Esophagus (tissue), 2 donors: ENCODE results near the gene DACT3. TPM values are rescaled to one million over a fixed set of nuclear protein-coding genes. Genes with fewer than 3 reads are reported as not detected.

ENCODE experiments used
- H3K27ac ChIP-seq, 2 donors: one replicate each; pipeline ENCODE4 v1.5.1; 2013; ENCODE audit warnings: low read depth in 2 of 2, mild to moderate bottlenecking in 2 of 2, inconsistent platforms in 1 of 2, low read length in 1 of 2, moderate library complexity in 1 of 2
- H3K27me3 ChIP-seq, 2 donors: one replicate each; pipeline ENCODE4 v1.6.1; 2013; ENCODE audit warnings: low read length in 2 of 2, control low read depth in 1 of 2, mild to moderate bottlenecking in 1 of 2; ENCODE audit not compliant: insufficient read depth in 2 of 2, control insufficient read depth in 1 of 2
- H3K36me3 ChIP-seq, 2 donors: one replicate each; pipeline ENCODE4 v1.6.1; 2013; ENCODE audit warnings: low read length in 1 of 2; ENCODE audit not compliant: control insufficient read depth in 2 of 2, insufficient read depth in 2 of 2
- H3K4me1 ChIP-seq, 2 donors: one replicate each; pipeline ENCODE4 v1.6.1; 2013; ENCODE audit warnings: low read length in 1 of 2; ENCODE audit not compliant: control insufficient read depth in 2 of 2, insufficient read depth in 2 of 2
- H3K4me3 ChIP-seq, 2 donors: one replicate each; pipeline ENCODE4 v1.5.1; 2013; ENCODE audit warnings: low read length in 2 of 2, mild to moderate bottlenecking in 2 of 2, low read depth in 1 of 2, moderate library complexity in 1 of 2
- H3K9me3 ChIP-seq, 2 donors: one replicate each; pipeline ENCODE4 v1.6.1; 2013; ENCODE audit warnings: mild to moderate bottlenecking in 2 of 2, low read depth in 1 of 2, low read length in 1 of 2, moderate library complexity in 1 of 2; ENCODE audit not compliant: control insufficient read depth in 2 of 2, insufficient read depth in 1 of 2
- WGBS, 2 donors: extraction: QIAGEN DNeasy Blood & Tissue Kit; methylation state at CpG; one replicate each; pipeline ENCODE4 v1.1.7; 2013; 5-methylcytosine and 5-hydroxymethylcytosine counted together
- polyA plus RNA-seq, 2 donors: library from polyadenylated mRNA; stranded (reverse); fragments of 200-250 nt; gene quantifications; one replicate each; pipeline ENCODE4 v1.2.3, GENCODE V29; 2013
- donor health status: healthy with polysubstance abuse.
- donor health status: Bipolar disorder and iron deficiency.

The DACT3 gene
- polyA plus RNA-seq, 2 donors: 1.1 to 3.2 TPM

GRCh38 chr19:46650445-46650844 is 10.5 kb downstream of the DACT3 start:
- H3K4me1 ChIP-seq: peaks cover 0 to 3% of the 10 kb centered on the region in 2 donors
- no peaks in the 10 kb centered on the region for H3K36me3 ChIP-seq
- no peak overlapping the region for H3K27ac ChIP-seq
- H3K9me3 ChIP-seq: peaks cover 0 to 6% of the 10 kb centered on the region in 2 donors
- no peak overlapping the region for H3K4me3 ChIP-seq
- WGBS, 2 donors: 81 to 88% methylated on average over 7 of the region's 7 CpGs
- peaks cover 0 to 13% of the 10 kb centered on the region in 2 donors for H3K27me3 ChIP-seq

GRCh38 chr19:46648961-46649960 is 11.7 kb downstream of the DACT3 start:
- Histone ChIP-seq H3K4me3 (no peak overlapping the region), H3K36me3 (no peaks in the 10 kb centered on the region), H3K4me1 (peaks cover 0 to 3% of the 10 kb centered on the region in 2 donors), H3K27ac (no peak overlapping the region), H3K9me3 (peaks cover 0 to 6% of the 10 kb centered on the region in 2 donors), H3K27me3 (peaks cover 0 to 13% of the 10 kb centered on the region in 2 donors)
- 41 to 46% methylated on average over 84 to 144 of the region's 144 CpGs for WGBS, 2 donors

GRCh38 chr19:46648060-46648960 is 12.7 kb downstream of the DACT3 start:
- WGBS, 2 donors: 43 to 46% methylated on average over 63 of the region's 63 CpGs

GRCh38 chr19:46646402-46646801 is 14.6 kb downstream of the DACT3 start:
- 71 to 77% methylated on average over 3 of the region's 3 CpGs for WGBS, 2 donors
- Histone ChIP-seq H3K4me1 (peaks cover 0 to 3% of the 10 kb centered on the region in 2 donors), H3K36me3 (no peaks in the 10 kb centered on the region), H3K27ac (no peak overlapping the region), H3K9me3 (peaks cover 0 to 6% of the 10 kb centered on the region in 2 donors), H3K27me3 (peaks cover 0 to 13% of the 10 kb centered on the region in 2 donors), H3K4me3 (no peak overlapping the region)

More at GRCh38 chr19:46648060-46648960, 12.7 kb downstream of the DACT3 start:
- Histone ChIP-seq H3K27ac (no peak overlapping the region), H3K36me3 (no peaks in the 10 kb centered on the region), H3K4me1 (peaks cover 0 to 3% of the 10 kb centered on the region in 2 donors), H3K9me3 (peaks cover 0 to 6% of the 10 kb centered on the region in 2 donors), H3K27me3 (peaks cover 0 to 13% of the 10 kb centered on the region in 2 donors), H3K4me3 (no peak overlapping the region)

- Histone ChIP-seq H3K9me3 (peaks cover 0 to 6% of the 10 kb centered on the region in 2 donors), H3K4me1 (peaks cover under 1 to 3% of the 10 kb centered on the region in 2 donors), H3K4me3 (no peak overlapping the region), H3K27ac (peak overlapping the region in 1 of 2 donors; percentile 26), H3K36me3 (no peaks in the 10 kb centered on the region), H3K27me3 (peaks cover 0 to 13% of the 10 kb centered on the region in 2 donors)
- 44 to 55% methylated on average over 3 of the region's 3 CpGs for WGBS, 2 donors
These were observed 16.3 kb downstream of the DACT3 start for GRCh38 chr19:46644720-46645119.

GRCh38 chr19:46640656-46641055 is 20.3 kb downstream of the DACT3 start:
- Histone ChIP-seq H3K27me3 (no peaks in the 10 kb centered on the region), H3K4me1 (peaks cover 3 to 10% of the 10 kb centered on the region in 2 donors), H3K4me3 (no peak overlapping the region), H3K27ac (no peak overlapping the region), H3K9me3 (no peaks in the 10 kb centered on the region), H3K36me3 (no peaks in the 10 kb centered on the region)
- 85 to 87% methylated on average over 2 of the region's 2 CpGs for WGBS, 2 donors

- Histone ChIP-seq H3K27me3 (no peaks in the 10 kb centered on the region), H3K4me3 (peak overlapping the region; percentile 11 to 36), H3K9me3 (no peaks in the 10 kb centered on the region), H3K27ac (peak overlapping the region; percentile 68 to 81), H3K4me1 (peaks cover 5 to 10% of the 10 kb centered on the region in 2 donors), H3K36me3 (no peaks in the 10 kb centered on the region)
- WGBS, 2 donors: 7 to 11% methylated on average over 40 to 49 of the region's 49 CpGs
These were observed 21.4 kb downstream of the DACT3 start for GRCh38 chr19:46639358-46640182.

- Histone ChIP-seq H3K9me3 (no peaks in the 10 kb centered on the region), H3K4me3 (no peak overlapping the region), H3K4me1 (peaks cover 8 to 17% of the 10 kb centered on the region in 2 donors), H3K27me3 (no peaks in the 10 kb centered on the region), H3K27ac (no peak overlapping the region), H3K36me3 (no peaks in the 10 kb centered on the region)
- WGBS, 2 donors: 75 to 76% methylated on average over 14 of the region's 14 CpGs
These were observed 23.8 kb downstream of the DACT3 start for GRCh38 chr19:46637224-46637623.
